HG03280 (cell line): ENCODE data around the gene HMGN2.
"Not testable (repeated sequence)": the region's sequence is repeated elsewhere in the genome, so short reads cannot be mapped to it uniquely, and the experiment has no call there.

ENCODE experiments used
- ATAC-seq: cut with Tn5 transposase; IDR thresholded peaks from one replicate; pipeline ENCODE4 v1.9.1; 2021; ENCODE audit warnings: mild to moderate bottlenecking, moderate library complexity; ENCODE audit not compliant: unreplicated experiment

The HMGN2 gene

GRCh38 chr1:26476958-26477357, 4.7 kb downstream of the HMGN2 start:
- no peak for ATAC-seq

DNA sequence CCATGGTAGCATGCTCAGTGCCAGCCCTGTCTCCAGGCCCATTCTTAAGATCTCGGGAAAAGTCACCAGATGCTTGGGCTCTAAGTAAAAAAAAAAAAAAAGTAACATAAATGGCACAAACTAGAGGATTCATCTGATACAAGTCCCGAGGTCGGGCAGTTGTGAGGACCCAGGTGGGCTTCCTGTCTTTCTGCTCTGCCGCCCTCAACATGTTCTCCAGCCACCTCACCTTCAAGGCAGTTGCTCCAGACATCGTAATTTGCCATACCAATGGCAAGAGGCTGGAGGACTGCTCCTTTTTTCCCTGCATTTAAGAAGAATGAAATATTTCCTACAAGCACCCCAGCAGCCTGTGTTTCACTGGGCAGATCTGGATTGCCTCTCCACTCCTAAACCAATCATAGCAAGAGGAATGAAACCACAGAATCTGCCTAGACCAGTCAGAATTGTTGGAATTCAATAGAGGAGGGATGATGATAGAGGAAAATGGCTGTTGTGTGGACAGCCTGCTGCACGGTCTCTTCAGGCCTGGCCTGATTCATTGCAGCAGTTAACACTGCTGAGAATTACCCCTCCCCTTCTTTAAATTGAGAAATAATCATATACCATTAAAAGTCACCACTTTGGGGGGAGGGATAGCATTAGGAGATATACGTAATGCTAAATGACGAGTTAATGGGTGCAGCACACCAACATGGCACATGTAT, 5.4 kb downstream of the HMGN2 start:
- no peak for ATAC-seq

- ATAC-seq = no peak
Observed at GRCh38 chr1:26478159-26478558, 5.9 kb downstream of the HMGN2 start.

GRCh38 chr1:26478988-26479387, 6.7 kb downstream of the HMGN2 start:
- no peak for ATAC-seq

- no peak for ATAC-seq
Observed at GRCh38 chr1:26482921-26483320, 10.7 kb downstream of the HMGN2 start.

DNA sequence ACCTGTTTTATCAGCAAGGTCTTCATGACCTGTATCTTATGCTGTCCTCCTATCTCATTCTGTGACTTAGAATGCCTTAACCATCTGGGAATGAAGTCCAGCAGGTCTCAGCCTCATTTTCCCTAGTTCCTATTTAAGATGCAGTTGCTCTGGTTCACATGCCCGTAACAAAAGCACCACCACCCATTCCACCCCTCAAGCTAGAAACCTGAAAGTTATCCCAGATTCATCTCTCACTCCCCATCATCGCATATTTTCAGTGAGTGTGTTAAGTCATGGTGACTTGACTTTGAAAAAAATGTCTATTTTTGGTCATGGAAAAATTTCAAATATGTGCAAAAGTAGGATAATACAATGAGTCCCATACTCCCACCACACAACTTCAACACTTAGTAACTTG, 11.7 kb downstream of the HMGN2 start:
- no peak for ATAC-seq

GRCh38 chr1:26490155-26490554, 17.9 kb downstream of the HMGN2 start:
- no peak for ATAC-seq

DNA sequence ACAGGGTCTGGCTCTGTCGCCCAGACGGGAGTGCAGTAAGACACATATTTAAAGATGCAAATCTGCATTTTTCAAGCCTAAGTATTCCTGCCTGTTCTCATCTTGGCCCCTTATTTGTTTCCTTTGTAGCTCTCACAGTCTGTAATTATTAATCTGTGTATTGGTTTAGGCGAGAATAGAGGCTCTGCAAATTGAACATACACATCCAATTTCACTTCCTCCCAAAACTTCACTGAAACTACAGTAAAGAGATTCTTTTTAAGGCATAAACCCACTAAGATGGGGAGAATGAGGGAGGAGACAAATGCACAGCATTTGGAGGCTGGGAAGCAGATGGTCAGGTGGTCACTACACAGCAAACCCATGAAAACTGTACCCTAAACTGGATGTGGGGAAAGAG, 21.0 kb downstream of the HMGN2 start:
- ATAC-seq = no peak

DNA sequence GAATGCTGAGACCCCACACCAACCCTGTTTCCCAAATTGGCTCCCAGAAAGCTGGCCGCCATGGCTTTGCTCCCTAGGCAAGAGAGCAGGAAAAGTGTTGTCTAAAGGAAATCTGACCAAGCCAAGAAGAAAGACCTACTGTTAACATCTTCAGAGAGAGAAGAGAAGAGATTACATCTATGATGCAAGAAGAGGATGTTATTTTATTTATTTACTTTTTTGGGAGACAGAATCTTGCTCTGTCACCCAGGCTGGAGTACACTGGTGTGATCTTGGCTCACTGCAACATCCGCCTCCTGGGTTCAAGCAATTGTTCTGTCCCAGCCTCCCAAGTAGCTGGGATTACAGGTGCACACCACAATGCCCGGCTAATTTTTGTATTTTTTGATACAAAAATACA, 21.7 kb downstream of the HMGN2 start:
- no peak for ATAC-seq

- ATAC-seq = no peak
Observed at GRCh38 chr1:26496861-26497260, 24.6 kb downstream of the HMGN2 start.

GRCh38 chr1:26498894-26499293, 26.7 kb downstream of the HMGN2 start:
- no peak for ATAC-seq

- peak; percentile 65 for ATAC-seq
Observed at GRCh38 chr1:26500488-26501175, 28.4 kb downstream of the HMGN2 start.

- ATAC-seq = not testable (repeated sequence)
Observed at GRCh38 chr1:26510711-26511110, 38.5 kb downstream of the HMGN2 start.

DNA sequence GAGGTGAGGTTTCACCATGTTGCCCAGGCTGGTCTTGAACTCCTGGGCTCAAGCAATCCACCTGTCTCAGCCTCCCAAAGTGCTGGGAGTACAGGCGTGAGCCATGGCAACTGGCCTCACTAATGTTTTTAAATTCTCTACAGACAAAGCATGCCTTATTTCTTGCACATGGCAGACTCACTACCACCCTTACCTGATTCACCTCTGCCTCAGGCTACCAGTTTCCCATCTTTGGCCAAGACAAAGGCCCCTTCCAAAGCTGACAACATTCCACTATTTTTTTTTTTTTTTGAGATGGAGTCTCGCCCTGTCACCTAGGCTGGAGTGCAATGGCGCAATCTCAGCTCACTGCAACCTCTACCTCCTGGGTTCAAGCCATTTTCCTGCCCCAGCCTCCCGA, 43.6 kb downstream of the HMGN2 start:
- not testable (repeated sequence) for ATAC-seq

DNA sequence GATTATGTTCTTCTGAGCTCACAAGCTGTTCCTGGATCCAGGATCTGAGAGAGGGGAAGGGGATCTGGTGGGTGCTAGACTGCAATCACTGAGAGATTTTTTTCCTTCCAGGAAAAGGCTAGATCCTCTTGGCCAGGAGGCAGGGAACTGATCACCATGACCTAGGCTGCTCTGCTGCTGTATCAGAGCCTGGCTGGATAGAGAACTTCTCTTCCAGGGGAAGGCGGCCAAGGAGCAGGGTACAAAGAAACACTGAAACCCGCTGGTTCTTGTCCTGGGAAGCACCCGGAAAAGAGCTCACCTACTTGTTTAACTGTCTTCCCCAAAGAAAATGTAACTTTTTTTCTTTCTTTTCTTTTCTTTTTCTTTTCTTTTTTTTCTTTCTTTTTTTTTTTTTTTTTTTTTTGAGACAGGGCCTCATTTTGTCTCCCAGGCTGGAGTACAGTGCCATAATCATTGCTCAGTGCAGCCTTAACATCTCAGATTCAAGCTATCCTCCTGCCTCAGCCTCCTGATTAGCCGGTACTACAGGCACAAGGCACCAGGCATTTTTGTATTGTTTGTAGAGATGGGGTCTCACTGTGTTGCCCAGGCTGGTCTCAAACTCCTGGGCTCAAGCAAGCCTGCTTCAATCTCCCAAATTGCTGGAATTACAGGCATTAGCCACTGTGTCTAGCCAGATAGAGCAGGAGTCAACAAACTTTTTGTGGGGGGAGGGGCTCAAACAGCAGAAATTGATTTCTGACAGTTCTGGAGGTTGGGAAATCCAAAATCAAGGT, 44.9 kb downstream of the HMGN2 start:
- no peak for ATAC-seq

DNA sequence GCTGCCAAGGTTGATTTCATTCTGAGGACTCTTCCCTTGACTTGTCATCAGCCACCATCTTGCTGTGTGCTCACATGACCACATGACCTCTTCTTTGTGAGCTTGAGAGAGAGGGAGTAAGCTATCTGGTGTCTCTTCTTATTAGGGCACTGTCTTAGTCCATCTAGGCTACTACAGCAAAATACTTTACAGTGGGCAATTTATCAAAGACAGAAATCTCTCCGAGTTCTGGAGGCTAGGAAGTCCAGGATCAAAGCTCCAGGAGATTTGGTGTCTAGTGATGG, 45.5 kb downstream of the HMGN2 start:
- ATAC-seq = no peak

DNA sequence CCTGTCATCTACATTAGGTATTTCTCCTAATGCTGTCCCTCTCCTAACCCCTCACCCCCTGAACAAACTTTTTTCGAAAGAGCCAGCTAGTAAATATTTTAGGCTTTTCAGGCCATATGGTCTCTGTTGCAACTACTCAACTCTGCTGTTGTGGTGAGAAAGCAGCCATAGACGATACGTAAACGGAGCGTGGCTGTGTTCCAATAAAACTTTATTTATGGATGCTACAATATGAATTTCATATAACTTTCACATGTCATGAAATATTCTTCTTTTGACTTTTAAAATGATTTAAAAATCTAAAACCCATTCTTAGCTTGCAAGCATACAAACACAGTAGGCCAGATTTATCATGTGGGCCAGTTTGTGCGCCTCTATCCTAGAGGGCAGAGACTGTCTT, 46.1 kb downstream of the HMGN2 start:
- no peak for ATAC-seq

- no peak for ATAC-seq
Observed at GRCh38 chr1:26520339-26520738, 48.1 kb downstream of the HMGN2 start.

DNA sequence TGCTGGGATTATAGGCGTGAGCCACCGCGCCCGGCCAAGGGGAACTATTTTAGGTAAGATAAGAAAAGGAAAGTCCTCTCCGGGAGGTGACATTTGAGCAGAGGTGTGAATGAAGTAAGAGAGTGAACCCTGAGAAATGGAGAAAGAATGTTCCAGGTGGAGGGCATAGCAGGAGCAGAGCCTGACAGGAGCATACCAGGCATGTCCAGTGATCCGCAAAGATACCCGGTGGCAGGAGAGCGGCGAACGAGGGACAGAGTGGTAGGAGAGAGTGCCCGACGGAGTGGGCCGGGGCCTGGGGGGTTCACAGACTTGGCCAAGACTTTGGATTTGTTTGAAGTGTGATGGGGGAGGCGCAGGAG, 49.4 kb downstream of the HMGN2 start:
- no peak for ATAC-seq

GRCh38 chr1:26522073-26522472, 49.8 kb downstream of the HMGN2 start:
- ATAC-seq = no peak

DNA sequence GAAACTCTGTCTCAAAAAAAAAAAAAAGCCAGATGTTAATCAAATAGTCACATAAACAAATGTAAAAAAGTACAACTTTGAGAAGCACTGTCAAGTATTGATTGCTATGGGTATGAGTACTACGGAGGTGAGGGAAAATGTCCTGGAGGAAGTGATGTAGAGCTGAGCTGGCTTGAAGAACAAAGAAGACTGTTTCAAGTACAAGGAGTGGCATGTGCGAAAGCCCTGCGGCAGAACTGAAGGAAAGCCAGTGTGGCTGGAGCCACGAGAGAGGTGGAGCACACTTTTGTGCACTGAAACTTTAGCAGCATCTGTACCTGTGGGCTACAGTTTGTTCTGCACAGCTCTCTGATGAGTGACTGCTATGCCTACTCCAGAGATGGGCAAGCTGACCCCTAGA, 51.9 kb downstream of the HMGN2 start:
- no peak for ATAC-seq
